Stimulated activated CD4-positive, alpha-beta T cell treated with anti-CD3 and anti-CD28 coated beads, TNF-alpha, amount 100 ng/mL, for 48 hours (primary cell): ENCODE measurements around the gene RDM1.

ENCODE experiments used
- DNase-seq, 3 donors: peaks; one replicate each; pipeline ENCODE4 v3.0.0-alpha.2; 2020; ENCODE audit warnings: low read depth in 3 of 3

Gene RDM1

DNA sequence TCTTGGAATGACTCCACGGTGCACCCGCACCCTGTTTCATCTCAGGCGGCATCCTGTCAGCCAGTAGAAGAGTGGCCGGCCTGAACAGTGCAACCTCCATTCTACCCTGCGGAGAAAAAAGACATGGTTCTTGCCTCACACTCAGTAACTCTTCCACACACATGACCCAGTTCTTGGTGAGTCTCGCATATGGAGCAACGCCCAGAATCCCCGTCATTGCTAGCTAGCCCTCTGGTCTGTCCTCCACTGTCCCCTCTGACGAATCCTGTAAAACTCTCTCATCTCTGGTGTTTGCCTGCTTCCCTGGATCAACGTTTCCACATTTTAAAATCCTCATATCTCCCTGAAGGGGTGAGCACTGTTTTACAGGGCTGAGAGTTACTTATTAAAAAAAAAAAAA, 4.2 kb upstream of the RDM1 start:
- no peak for DNase-seq

DNA sequence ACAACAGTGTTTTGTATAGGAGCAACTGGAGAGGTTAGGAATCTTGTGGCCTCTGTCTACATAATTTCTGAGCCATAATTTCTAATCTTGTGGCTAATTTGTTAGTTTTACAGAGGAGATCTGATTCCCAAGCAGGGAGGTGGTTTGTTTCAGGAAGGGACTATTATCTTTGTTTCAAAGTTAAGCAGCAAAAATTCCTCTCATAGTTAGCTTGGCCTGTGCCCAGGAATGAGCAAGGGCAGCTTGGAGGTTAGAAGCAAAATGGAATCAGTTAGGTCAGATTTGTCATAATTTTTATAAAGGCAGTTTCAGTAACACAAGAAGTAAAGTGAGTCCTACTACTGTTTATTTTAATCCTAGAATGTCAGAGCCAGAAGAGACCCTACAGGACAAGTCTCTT, 2.0 kb upstream of the RDM1 start:
- DNase-seq, result no peak

DNA sequence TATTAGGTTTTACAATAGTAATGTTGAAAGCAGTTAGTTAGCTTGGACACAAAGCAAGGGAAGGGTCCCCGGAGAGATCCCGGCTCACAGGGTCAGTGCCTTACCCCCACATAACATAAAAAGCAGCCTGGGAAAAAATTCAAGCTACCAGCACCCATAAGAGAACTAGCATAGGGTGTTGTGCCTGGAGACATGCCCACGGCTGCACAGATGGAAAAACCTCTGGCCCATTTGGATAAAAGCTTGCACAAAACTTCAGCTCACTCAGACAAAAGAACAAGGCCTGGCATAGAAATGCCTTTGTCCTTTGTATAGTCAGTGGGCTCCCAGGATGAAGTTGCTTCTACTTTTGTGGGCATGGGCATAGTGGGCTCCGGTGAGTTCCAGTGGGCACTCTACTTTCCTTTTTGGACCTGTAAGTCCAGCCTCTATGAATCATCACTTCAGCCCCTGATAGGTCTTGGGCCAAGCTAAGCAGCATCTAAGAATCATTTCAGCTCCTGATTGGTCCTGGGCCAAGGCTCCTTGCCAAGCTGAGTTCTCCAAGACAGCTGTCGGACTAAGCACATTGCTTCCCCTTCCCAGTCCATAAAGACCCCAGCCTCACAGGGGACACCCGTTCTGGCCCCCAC, 1.3 kb upstream of the RDM1 start:
- no peak for DNase-seq

DNA sequence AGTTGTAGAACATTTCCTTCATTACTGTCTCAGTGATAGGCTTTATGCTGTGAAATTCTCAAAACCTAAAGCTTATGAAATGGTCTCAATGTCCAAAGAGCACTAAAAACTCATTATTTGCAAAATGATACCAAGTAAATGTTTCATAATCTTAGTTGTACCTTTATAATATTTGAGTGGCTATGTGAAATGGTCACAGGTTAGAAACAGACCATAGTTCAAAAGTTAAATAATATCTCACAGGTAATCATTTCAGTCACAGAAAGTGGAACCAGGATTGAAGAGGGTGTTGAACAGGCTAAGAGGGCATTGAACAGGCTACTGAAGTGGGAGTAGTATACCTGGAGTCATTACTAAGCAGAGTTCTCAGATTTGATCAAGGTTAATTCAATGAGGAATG, 2.9 kb downstream of the RDM1 start:
- DNase-seq, result no peak

DNA sequence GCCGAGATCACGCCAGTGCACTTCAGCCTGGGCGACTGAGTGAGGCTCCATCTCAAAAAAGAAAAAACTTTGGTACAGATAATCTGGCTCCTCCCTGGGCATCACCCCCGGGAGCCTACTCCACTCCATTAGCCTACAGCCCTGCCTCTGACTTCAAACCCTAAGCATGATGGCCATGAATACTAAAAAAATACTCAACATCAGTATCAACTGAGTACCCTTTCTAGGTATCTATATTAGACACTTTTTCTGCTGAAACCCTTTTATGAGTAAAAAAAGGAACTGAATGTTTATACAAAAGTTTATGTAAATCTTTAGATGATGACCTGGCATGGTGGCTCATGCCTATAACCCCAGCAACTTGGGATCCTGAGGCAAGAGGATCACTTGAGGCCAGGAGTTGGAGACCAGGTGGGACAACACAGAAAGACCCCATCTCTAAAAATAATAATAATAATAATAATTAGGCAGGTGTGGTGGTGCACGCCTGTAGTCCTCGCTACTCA, 6.9 kb downstream of the RDM1 start:
- no peak for DNase-seq

DNA sequence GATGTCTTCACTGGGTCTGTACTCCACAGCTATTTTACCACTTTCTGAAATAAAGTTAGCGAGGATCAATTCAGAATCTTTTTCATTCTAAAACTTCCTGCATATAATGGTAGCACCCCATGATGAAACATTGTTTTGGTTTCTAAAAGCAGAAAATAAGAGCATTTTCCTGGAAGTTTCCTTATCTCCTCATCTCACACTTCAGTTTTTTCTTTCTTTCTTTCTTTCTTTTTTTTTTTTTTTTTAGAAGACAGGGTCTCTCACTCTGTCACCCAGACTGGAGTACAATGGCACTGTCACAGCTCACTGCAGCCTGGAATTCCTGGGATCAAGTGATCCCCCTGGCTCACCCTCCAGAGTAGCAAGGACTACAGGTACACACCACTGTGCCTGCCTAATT, 10.3 kb downstream of the RDM1 start:
- no peak for DNase-seq

DNA sequence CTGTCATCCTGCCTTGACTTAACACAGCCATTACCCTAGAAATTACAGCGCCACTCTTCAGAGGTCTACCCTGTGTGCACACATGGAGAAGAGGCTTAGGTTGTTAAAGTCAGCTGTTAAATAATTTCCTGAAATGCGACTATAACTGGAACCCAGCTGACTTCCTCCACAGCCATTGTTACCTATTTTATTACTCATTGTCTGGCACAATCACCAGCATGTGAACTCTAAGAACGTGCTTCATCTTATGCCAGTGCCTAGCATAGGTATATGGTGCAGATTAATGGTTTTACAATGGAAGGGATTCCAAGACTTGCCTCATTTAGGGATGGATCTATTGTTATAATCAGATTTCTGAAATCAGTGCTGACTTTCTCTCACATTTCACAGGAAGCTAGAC, 11.9 kb downstream of the RDM1 start:
- no peak for DNase-seq

DNA sequence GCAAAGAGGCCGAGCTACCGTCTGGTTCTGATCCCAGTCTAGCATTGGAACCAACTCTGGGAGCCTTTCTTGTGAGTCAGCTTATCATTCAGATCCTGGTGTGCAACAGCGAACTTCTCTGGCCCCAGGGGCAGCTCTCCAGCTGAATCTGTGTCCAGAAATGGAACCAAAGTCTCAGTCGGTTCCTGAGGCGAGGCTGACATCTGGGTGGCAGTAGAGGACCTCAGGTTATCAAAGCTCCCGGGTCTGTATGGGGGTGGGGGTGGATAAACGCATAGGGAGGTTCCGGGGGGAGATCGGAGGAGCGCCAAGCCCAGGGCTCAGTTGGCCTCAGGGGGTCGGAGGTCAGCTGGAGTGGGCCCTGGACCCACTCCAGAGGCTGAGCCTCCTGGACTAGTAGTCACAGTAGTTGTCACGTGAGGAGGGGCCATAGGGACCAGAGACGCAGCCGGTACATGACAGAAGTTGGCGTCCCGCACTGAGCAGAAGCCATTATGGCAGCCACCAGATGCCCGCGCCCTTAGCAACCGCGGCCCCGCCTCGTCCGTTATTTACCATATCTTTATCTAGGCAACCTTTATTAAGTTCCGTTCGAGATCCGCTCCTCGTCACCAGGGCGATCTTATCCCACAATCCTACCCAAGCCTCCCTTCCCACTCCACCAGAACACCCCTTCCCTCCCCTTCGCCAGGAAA, 12.9 kb downstream of the RDM1 start:
- no peak for DNase-seq

DNA sequence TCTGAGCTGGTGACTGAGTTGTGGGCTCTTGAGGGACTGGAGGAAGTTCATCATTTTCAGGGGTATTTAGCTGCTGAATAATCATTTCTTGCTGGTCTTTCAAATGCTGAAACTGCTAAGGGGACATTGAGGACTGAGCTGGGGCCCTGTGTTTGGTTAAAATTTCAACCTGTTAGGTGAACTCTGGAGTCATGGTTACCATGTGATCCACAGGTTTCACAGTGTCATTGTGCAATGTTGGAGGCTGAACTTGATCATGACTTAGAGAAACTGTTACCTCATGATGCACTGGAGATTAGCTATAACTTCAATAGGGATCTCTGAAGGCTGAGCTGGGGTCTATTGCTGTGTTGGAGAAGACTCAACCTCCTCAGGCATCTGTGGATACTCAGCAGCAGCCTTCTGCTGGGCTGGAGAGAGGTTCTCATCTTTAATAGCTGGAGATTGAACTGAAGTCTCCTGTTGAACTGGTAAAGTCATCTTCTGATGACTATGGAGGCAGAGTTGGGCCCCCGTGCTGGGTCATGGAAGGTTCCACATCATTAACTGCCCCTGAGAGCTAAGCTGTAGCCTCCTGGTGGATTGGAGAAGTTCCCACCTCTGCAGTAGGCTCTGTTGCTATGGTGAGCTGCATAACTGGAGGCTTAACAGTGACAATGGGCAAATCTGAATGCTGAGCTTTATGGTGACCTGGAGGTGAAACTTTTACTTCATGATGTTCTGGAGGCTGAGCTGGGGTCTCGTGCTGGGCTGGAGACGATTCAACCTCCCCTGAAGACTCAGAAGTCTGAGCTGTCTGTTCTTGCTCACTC, 15.2 kb downstream of the RDM1 start:
- no peak for DNase-seq

DNA sequence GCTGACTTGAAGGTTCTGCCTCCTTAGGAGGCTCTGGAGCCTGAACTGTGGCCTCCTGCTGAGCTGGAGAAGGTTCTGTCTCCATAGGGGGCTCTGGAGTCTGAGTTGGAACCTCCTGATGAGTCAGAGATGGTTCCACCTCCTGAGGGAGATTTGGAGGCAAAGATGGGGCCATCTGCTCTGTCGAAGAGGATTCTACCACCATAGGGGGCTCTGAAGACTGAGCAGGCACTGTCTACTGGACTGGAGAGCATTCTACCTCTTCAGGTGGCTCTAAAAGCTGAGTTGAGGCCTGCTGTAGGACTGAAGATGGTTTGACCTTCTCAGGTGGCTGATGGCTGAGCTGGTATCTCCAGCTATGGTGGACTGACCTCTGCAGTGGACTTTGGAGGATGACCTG, 16.2 kb downstream of the RDM1 start:
- DNase-seq, result no peak

DNA sequence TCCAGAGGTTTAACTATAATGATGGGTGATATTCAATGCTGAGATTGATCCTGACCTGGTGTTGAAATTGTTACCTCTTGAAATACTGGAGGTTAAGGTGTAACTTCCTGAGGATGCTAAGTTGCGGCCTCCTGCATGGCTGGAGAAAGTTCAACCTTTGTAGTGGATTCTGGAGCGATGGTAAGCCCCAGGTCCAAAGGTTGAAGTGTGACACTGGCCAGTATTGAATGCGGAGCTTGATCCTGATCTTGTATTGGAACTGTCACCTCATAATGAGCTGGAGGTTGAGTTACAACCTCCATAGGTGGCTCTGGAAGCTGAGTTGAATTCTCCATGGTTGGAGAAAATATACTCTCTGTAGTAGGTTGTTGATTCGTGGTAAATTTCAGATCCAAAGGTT, 17.0 kb downstream of the RDM1 start:
- DNase-seq, result no peak

DNA sequence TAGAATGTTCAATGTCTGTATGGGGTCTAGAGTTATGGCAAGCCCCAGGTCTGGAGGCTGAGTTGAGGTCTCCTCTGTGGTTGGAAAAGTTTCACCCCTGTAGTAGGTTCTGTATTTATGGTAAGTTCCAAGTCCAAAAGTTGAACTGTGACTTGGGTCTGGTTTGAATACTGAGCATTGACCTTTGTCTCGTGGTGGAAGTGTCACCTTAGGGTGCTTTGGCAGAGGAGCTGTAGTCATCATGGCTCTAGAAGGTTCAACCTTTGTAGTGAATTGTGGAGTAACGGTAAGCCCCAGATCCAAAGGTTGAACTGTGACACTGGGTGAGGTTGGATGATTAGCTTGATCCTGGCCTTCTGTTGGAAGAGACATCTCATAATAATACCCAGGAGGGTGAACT, 17.6 kb downstream of the RDM1 start:
- DNase-seq, result no peak

DNA sequence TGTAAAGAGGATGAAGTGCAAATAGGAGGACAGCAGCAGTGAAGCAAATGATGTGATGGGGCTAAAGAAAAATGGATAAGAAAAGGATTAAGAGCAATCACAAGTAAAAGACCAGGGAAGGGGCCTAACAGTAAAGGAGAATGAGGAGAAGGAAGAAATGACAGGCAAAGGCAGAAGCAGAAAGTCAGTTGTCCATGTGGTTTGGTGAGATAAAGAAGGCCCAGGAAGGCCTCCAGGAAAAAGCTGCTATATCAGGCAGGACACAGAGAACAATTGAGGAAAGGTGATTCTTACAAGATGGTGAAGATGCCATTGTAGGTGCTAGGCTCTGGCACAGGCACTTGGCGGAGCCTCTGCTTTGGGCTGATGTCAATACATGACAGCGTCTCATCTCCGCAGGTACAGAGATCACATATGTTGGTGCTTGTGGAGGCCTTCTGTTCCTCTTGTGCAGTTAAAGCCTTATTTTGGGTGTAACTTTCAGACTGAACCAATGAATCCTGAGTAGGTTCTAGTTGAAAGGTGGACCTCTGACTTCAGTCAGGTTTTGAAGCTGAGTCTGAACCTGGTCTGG, 18.1 kb downstream of the RDM1 start:
- no peak for DNase-seq

DNA sequence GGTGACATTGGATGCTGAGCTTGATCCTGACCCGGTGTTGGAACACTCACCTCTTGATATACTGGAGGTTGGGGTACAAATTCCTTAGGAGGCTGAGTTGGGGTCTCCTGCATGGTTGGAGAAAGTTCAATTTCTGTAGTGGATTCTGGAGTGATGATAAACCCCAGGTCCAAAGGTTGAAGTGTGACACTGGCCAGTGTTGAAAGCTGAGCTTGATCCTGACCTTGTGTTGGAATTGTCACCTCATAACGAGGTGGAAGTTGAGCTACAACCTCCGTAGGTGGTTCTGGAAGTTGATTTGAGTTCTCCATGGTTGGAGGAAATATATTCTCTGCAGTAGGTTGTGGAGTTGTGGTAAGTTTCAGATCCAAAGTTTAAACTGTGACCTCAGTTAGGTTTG, 21.2 kb downstream of the RDM1 start:
- no peak for DNase-seq

DNA sequence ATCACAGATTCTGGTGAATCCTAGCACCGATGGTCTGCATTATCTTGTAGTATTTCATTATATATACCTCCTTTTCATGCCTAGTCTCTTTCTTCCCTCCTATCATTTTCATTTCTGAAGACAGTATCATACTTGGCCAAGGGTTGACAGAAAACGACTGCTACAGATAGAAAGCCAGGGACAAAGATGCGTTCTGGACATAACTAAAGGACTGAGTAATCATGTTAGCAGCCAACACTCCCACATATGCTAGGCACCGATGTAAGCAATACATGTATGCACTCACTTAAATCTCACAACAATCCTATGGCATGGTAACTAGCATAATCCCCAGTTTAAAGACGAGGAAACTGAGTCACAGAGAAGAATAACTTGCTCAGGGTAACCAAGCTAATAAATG, 22.9 kb downstream of the RDM1 start:
- no peak for DNase-seq

DNA sequence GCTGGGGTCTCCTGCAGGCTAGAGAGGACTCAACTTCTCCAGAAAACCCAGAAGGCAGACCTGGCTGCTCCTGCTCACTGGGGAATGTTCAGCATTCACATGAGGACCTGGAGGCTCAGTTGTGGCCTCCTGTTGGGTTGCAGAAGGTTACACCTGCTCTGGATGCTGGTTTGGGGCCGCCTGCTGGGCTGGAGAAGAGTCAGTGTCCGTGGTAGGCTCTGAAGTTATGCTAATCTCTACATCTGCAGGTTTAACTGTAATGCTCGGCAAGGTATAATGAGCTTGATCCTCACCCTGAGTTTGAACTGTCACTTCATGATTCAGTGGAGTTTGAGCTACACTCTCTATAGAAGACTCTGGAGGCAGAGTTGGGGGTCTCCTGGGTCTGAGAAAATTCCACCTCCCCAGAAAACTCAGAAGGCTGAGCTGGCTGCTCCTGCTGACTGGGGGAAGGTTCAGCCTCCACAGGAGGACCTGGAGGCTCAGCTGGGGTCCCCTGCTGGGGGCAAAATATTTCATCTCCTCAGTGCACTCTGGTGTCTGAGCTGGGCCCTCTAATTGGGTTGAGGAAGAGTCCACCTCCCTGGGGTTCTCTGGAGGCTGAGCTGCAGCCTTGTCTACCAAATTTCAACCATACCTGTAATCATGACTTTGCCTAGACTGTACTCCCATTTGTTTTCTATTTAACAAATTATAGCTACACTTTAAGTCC, 23.5 kb downstream of the RDM1 start:
- DNase-seq, result no peak

DNA sequence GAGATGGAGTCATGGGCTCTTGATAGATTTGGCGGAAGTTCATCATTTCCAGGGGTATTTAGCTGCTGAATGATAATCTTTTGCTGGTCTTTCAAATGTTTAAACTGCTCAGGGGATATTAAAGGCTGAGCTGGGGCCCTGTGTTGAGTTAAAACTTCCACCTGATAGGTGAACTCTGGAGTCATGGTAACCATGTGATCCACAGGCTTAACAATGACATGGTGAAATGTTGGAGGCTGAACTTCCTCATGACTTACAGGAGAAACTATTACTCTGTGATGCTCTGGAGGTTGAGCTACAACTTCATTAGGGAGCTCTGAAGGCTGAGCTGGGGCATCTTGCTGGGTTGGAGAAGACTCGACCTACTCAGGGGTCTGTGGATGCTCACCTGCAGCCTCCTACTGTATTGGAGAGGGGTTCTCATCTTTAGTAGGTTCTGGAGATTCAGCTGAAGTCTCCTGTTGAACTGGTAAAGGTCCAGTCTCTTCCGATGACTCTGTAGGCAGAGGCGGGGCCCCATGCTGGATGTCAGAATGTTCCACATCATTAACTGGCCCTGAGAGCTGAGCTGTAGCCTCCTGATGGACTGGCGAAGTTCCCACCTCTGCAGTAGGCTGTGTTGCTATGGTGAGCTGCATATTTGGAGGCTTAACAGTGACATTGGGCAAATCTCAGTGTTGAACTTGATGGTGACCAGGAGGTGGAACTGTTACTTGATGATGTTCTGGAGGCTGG, 24.2 kb downstream of the RDM1 start:
- DNase-seq, result no peak

DNA sequence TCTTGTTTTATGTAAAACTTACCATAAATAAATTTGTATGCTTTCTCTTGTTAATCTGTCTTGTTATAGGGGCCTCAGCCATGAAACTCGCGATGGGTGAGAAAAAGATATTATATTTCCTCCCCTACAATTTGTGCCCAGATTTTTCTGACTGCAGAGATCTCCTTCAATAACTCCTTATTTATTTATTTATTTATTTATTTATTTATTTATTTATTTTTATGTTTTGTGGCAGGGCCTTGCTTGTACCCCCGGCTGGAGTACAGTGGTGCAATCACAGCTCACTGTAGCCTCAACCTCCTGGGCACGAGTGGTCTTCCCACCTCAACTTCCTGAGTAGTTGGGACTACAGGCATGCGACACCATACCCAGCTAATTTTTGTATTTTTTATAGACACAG, 27.1 kb downstream of the RDM1 start:
- no peak for DNase-seq

DNA sequence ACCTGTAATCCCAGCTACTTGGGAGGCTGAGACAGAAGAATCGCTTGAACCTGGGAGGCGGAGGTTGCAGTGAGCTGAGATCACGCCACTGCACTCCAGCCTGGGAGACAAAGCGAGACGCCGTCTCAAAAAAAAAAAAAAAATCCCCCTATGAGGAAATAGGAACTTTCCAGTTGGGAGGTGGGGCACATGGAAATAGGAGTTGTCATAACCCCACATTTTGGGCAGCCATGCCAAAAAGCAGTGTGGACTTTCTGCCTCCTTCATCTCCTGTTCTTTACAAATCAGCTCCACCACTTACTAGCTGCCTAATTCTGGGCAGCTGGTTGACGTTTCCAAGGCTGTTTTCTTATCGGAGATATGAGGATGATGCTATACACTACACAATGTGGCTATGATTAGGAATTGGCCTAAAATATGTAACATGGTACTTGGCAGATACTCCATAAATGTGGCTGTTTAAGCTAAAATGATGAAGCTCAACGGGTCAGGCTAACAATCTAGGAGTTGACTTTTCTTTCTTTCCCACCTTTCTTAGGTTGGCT, 28.9 kb downstream of the RDM1 start:
- no peak for DNase-seq

DNA sequence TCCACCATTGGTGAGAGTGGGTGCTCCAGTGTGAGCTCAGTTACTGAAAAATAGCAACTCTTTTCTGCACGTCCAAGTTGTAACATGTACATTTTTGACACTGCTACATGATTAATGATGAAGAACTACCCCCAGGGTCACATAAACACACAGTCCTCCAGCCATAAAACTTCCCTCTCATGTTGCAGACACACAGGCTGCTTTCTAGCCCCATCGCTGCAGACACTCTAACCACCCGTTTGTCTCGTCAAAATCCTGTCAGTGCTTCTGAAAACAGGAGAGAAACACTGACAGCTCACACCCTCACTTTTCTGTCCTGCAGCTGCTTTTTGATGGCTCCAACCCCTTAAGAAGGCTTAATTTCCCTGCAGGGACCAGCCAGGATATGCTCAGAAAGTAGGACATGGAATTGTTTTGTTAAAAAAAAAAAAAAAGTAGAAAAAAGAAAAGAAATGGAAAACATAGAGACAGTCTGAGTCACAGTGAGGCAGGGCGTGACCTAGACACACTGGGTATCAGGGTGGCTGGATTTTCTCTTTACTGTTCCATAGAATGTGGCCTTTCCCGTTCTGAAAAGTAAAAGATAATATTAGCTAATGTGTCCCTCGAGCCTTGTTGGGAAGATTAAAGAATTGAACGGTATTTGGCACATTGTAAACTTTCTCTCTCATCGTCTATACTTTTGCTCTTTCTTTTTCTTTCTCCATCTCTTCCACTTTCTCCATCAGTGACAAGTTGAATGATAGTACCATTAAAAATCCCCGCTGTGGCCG, 29.7 kb downstream of the RDM1 start:
- DNase-seq, result no peak
